Measurements from ENCODE around the gene ETFB.

Gene ETFB

GRCh38 chr19:51370230-51370629 is 4.0 kb upstream of the ETFB start:
- H3K4me3 ChIP-seq (ENCODE audit: low read length), result no peak overlapping the region
- H3K36me3 ChIP-seq (ENCODE audit: control insufficient read depth, insufficient read depth, low read length), result no peaks in the 10 kb centered on the region
- no peak overlapping the region for H3K27ac ChIP-seq (ENCODE audit: low read depth, low read length)
- no peak overlapping the region for H3K9ac ChIP-seq (ENCODE audit: low read length)
- H3K27me3 ChIP-seq (ENCODE audit: control insufficient read depth, insufficient read depth, low read length), result no peaks in the 10 kb centered on the region
- peaks cover 8% of the 10 kb centered on the region for H3K4me1 ChIP-seq (ENCODE audit: control insufficient read depth, insufficient read depth, low read length)

GRCh38 chr19:51368366-51369282 is 2.4 kb upstream of the ETFB start, which contains the start of gene CLDND2:
TSS of gene CLDND2 (minus strand) at chr19:51369003. CDS start at chr19:51368577, 426 bp downstream.
- no peaks in the 10 kb centered on the region for H3K36me3 ChIP-seq (ENCODE audit: control insufficient read depth, insufficient read depth, low read length)
- peak within 1 kb of the TSS; percentile 77 for H3K27ac ChIP-seq (ENCODE audit: low read depth, low read length)
- peak within 1 kb of the TSS; percentile 68 for H3K9ac ChIP-seq (ENCODE audit: low read length)
- H3K27me3 ChIP-seq (ENCODE audit: control insufficient read depth, insufficient read depth, low read length), result no peaks in the 10 kb centered on the region
- peak within 1 kb of the TSS; percentile 88 for H3K4me3 ChIP-seq (ENCODE audit: low read length)
- H3K4me1 ChIP-seq (ENCODE audit: control insufficient read depth, insufficient read depth, low read length), result peaks cover 13% of the 10 kb centered on the region

- H3K9ac ChIP-seq (ENCODE audit: low read length), result peak overlapping the region; percentile 96
- peaks cover 13% of the 10 kb centered on the region for H3K4me1 ChIP-seq (ENCODE audit: control insufficient read depth, insufficient read depth, low read length)
- no peaks in the 10 kb centered on the region for H3K27me3 ChIP-seq (ENCODE audit: control insufficient read depth, insufficient read depth, low read length)
- peak overlapping the region; percentile 98 for H3K4me3 ChIP-seq (ENCODE audit: low read length)
- H3K27ac ChIP-seq (ENCODE audit: low read depth, low read length), result peak overlapping the region; percentile 99
- no peaks in the 10 kb centered on the region for H3K36me3 ChIP-seq (ENCODE audit: control insufficient read depth, insufficient read depth, low read length)
Measured at GRCh38 chr19:51367565-51368365, 1.6 kb upstream of the ETFB start.

- Histone ChIP-seq H3K36me3 (ENCODE audit: control insufficient read depth, insufficient read depth, low read length) (no peaks in the 10 kb centered on the region), H3K4me1 (ENCODE audit: control insufficient read depth, insufficient read depth, low read length) (peaks cover 13% of the 10 kb centered on the region), H3K4me3 (ENCODE audit: low read length) (peak overlapping the region; percentile 98), H3K27ac (ENCODE audit: low read depth, low read length) (peak overlapping the region; percentile 99), H3K9ac (ENCODE audit: low read length) (peak overlapping the region; percentile 96), H3K27me3 (ENCODE audit: control insufficient read depth, insufficient read depth, low read length) (no peaks in the 10 kb centered on the region)
Measured at GRCh38 chr19:51367255-51367564, 1.0 kb upstream of the ETFB start.

- Histone ChIP-seq H3K4me1 (ENCODE audit: control insufficient read depth, insufficient read depth, low read length) (peaks cover 13% of the 10 kb centered on the region), H3K9ac (ENCODE audit: low read length) (peak overlapping the region; percentile 96), H3K27ac (ENCODE audit: low read depth, low read length) (peak overlapping the region; percentile 99), H3K4me3 (ENCODE audit: low read length) (peak overlapping the region; percentile 98), H3K36me3 (ENCODE audit: control insufficient read depth, insufficient read depth, low read length) (no peaks in the 10 kb centered on the region), H3K27me3 (ENCODE audit: control insufficient read depth, insufficient read depth, low read length) (no peaks in the 10 kb centered on the region)
Measured at GRCh38 chr19:51366389-51367254, 434 bp upstream of the ETFB start.

GRCh38 chr19:51365211-51365964 is 800 bp downstream of the ETFB start:
- Histone ChIP-seq H3K9ac (ENCODE audit: low read length) (peak overlapping the region; percentile 95), H3K36me3 (ENCODE audit: control insufficient read depth, insufficient read depth, low read length) (no peaks in the 10 kb centered on the region), H3K4me3 (ENCODE audit: low read length) (peak overlapping the region; percentile 98), H3K27me3 (ENCODE audit: control insufficient read depth, insufficient read depth, low read length) (no peaks in the 10 kb centered on the region), H3K27ac (ENCODE audit: low read depth, low read length) (peak overlapping the region; percentile 96), H3K4me1 (ENCODE audit: control insufficient read depth, insufficient read depth, low read length) (peaks cover 13% of the 10 kb centered on the region)

- H3K4me3 ChIP-seq (ENCODE audit: low read length), result no peak overlapping the region
- H3K4me1 ChIP-seq (ENCODE audit: control insufficient read depth, insufficient read depth, low read length), result peaks cover 13% of the 10 kb centered on the region
Measured at GRCh38 chr19:51364200-51365106, 1.7 kb downstream of the ETFB start.

GRCh38 chr19:51361239-51361638 is 4.9 kb downstream of the ETFB start:
- H3K4me3 ChIP-seq (ENCODE audit: low read length), result no peak overlapping the region
- H3K36me3 ChIP-seq (ENCODE audit: control insufficient read depth, insufficient read depth, low read length), result no peaks in the 10 kb centered on the region
- H3K27me3 ChIP-seq (ENCODE audit: control insufficient read depth, insufficient read depth, low read length), result no peaks in the 10 kb centered on the region
- no peak overlapping the region for H3K27ac ChIP-seq (ENCODE audit: low read depth, low read length)
- no peak overlapping the region for H3K9ac ChIP-seq (ENCODE audit: low read length)
- H3K4me1 ChIP-seq (ENCODE audit: control insufficient read depth, insufficient read depth, low read length), result peaks cover 9% of the 10 kb centered on the region

More at GRCh38 chr19:51364200-51365106, 1.7 kb downstream of the ETFB start:
- H3K27me3 ChIP-seq (ENCODE audit: control insufficient read depth, insufficient read depth, low read length), result no peaks in the 10 kb centered on the region
- H3K36me3 ChIP-seq (ENCODE audit: control insufficient read depth, insufficient read depth, low read length), result no peaks in the 10 kb centered on the region
- H3K9ac ChIP-seq (ENCODE audit: low read length), result no peak overlapping the region
- no peak overlapping the region for H3K27ac ChIP-seq (ENCODE audit: low read depth, low read length)

- H3K27me3 ChIP-seq (ENCODE audit: control insufficient read depth, insufficient read depth, low read length), result no peaks in the 10 kb centered on the region
- no peaks in the 10 kb centered on the region for H3K4me1 ChIP-seq (ENCODE audit: control insufficient read depth, insufficient read depth, low read length)
- H3K9ac ChIP-seq (ENCODE audit: low read length), result no peak overlapping the region
- H3K27ac ChIP-seq (ENCODE audit: low read depth, low read length), result no peak overlapping the region
- H3K4me3 ChIP-seq (ENCODE audit: low read length), result no peak overlapping the region
- no peaks in the 10 kb centered on the region for H3K36me3 ChIP-seq (ENCODE audit: control insufficient read depth, insufficient read depth, low read length)
Measured at GRCh38 chr19:51359294-51359693, 6.9 kb downstream of the ETFB start.

GRCh38 chr19:51357952-51358351 is 8.2 kb downstream of the ETFB start:
- H3K27ac ChIP-seq (ENCODE audit: low read depth, low read length), result no peak overlapping the region
- no peak overlapping the region for H3K4me3 ChIP-seq (ENCODE audit: low read length)

More at GRCh38 chr19:51357952-51358351, 8.2 kb downstream of the ETFB start:
- Histone ChIP-seq H3K9ac (ENCODE audit: low read length) (no peak overlapping the region), H3K4me1 (ENCODE audit: control insufficient read depth, insufficient read depth, low read length) (no peaks in the 10 kb centered on the region), H3K36me3 (ENCODE audit: control insufficient read depth, insufficient read depth, low read length) (no peaks in the 10 kb centered on the region), H3K27me3 (ENCODE audit: control insufficient read depth, insufficient read depth, low read length) (no peaks in the 10 kb centered on the region)

All from rectal smooth muscle tissue (tissue), 1 donor.